Panc1 (cell line): ENCODE measurements around the gene LARP4B. TPM values are rescaled to one million over a fixed set of nuclear protein-coding genes. Genes with fewer than 3 reads are reported as not detected.

ENCODE experiments used
- ATAC-seq: fragments of 200-7000 bp; cut with Tn5 transposase; 2 replicates; pipeline ENCODE4 v1.9.1; 2020; ENCODE audit warnings: mild to moderate bottlenecking, moderate library complexity
- BruUV-seq: library from RNA; stranded (reverse); fragments of 400-500 nt; replicated peaks from 2 replicates; lab custom pipeline; 2021; lab: Mats Ljungman, UMichigan
- CTCF ChIA-PET: fragments of 300-600 bp; sonication (Branson Sonifier 250); formaldehyde crosslinking; loops from one replicate; lab custom pipeline; 2022; ENCODE audit warnings: antibody characterized with exemption; lab: Charles Lee
- POLR2A ChIA-PET: fragments of 300-600 bp; sonication (Branson Sonifier 250); formaldehyde crosslinking; loops from one replicate; lab custom pipeline; 2022; ENCODE audit warnings: antibody characterized with exemption; lab: Charles Lee
- DNase-seq: peaks from one replicate; pipeline ENCODE4 v3.0.0-alpha.2; 2010; ENCODE audit warnings: low read depth, low spot score
- H3K27ac ChIP-seq: 2 replicates; pipeline ENCODE4 v1.5.1; 2011; ENCODE audit warnings: mild to moderate bottlenecking, low read length, inconsistent platforms
- H3K27me3 ChIP-seq: fragments of 200-500 bp; sonication (Bioruptor generic); 2 replicates; pipeline ENCODE4 v1.6.0; 2014; ENCODE audit warnings: low read length, inconsistent platforms; ENCODE audit not compliant: control insufficient read depth, insufficient read depth
- H3K36me3 ChIP-seq: fragments of 200-500 bp; sonication (Bioruptor generic); 2 replicates; pipeline ENCODE4 v1.5.1; 2014; ENCODE audit warnings: inconsistent platforms, mild to moderate bottlenecking, low read length, moderate library complexity; ENCODE audit not compliant: control insufficient read depth, insufficient read depth
- H3K4me1 ChIP-seq: 2 replicates; pipeline ENCODE4 v1.5.1; 2011; ENCODE audit warnings: inconsistent platforms, mild to moderate bottlenecking, low read length, moderate library complexity; ENCODE audit not compliant: control insufficient read depth, insufficient read depth
- H3K4me3 ChIP-seq, 2 experiments: 2 replicates each; pipeline ENCODE4 v1.5.1; 2011 to 2012; ENCODE audit warnings: low read depth in 2 of 2, low read length in 2 of 2, mild to moderate bottlenecking in 2 of 2, inconsistent platforms in 1 of 2, moderate library complexity in 1 of 2
- H3K9me3 ChIP-seq: fragments of 200-500 bp; sonication (Bioruptor generic); 2 replicates; pipeline ENCODE4 v1.5.1; 2014; ENCODE audit warnings: low read depth, mild to moderate bottlenecking, inconsistent platforms, low read length, moderate library complexity; ENCODE audit not compliant: control insufficient read depth, insufficient read depth
- POLR2AphosphoS5 ChIP-seq: IDR thresholded peaks from 2 replicates; pipeline ENCODE4 v1.6.1; 2012; ENCODE audit warnings: mild to moderate bottlenecking, low read depth, low read length, moderate library complexity
- SIN3A ChIP-seq: IDR thresholded peaks from 2 replicates; pipeline ENCODE4 v1.6.1; 2012; ENCODE audit warnings: low read depth, mild to moderate bottlenecking, low read length, moderate library complexity, borderline replicate concordance; ENCODE audit not compliant: insufficient read depth
- TCF7L2 ChIP-seq: IDR thresholded peaks from 2 replicates; pipeline ENCODE4 v1.6.1; 2011; ENCODE audit warnings: mild to moderate bottlenecking, low read depth, low read length, inconsistent platforms
- in situ Hi-C: cut with HindIII; loops from 2 replicates; pipeline ENCODE4 v1.10.0; 2016; ENCODE audit warnings: low sequenced_read_pairs, low pct_unique_long_range_greater_than_20kb
- intact Hi-C: fragments of 100-400 bp; cut with micrococcal nuclease; formaldehyde crosslinking; loops from one replicate; pipeline ENCODE4 v1.10.0; 2022; ENCODE audit not compliant: unreplicated experiment
- total RNA-seq: library from RNA; stranded (reverse); gene quantifications from one replicate; pipeline ENCODE4 v1.2.1, GENCODE V29; 2021; ENCODE audit not compliant: unreplicated experiment
- TF ChIP-seq, protein P1 (sequence below), 2 experiments: IDR thresholded peaks; 2 replicates each; pipeline ENCODE4 v1.6.1; 2011 to 2012; ENCODE audit warnings: low read depth in 2 of 2, control low read depth in 1 of 2, low read length in 1 of 2, mild to moderate bottlenecking in 1 of 2, moderate library complexity in 1 of 2; ENCODE audit not compliant: insufficient read depth in 1 of 2
- TF ChIP-seq, protein P2 (sequence below): fragments of 450-650 bp; IDR thresholded peaks from 2 replicates; pipeline ENCODE4 v1.5.1; 2017; ENCODE audit warnings: mild to moderate bottlenecking

The LARP4B gene
- total RNA-seq, 1 experiment from 2014 or later = 87.0 TPM

DNA sequence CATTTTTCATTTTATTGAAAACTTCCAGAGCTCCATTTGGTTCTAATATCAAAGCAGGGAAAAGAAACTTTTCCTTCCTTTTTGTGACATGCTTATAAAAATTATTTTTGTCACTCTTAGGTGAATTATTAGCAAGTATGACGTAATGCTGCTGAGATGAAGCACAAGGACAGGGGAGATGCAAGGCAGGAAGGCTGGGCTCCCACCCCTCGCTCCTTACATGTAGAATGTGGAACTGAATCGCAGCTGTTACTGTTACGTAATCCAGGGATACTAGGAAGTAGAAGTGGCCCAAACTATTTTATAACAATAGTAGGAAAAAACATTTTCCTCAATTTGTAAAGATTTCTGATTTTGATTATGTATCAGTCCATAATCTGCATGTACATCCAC, 39.6 kb upstream of the LARP4B start:
- H3K9me3 ChIP-seq = no peaks in the 10 kb centered on the region
- in situ Hi-C loops (no loop called here), intact Hi-C loops (no loop called here)
- ChIA-PET POLR2A (interaction anchor here (0.6 kb wide), 2 partner anchors 11 to 55 kb away, joined by 3 to 10 read pairs; no protein-coding TSS in a partner anchor), CTCF (no interaction called here)
- ATAC-seq (no peak), DNase-seq (no peak)
- no peak overlapping the region for H3K4me3 ChIP-seq
- no peak overlapping the region for H3K27ac ChIP-seq
- no peaks in the 10 kb centered on the region for H3K27me3 ChIP-seq
- no TSS peak for BruUV-seq
- H3K4me1 ChIP-seq = no peaks in the 10 kb centered on the region
- H3K36me3 ChIP-seq = no peaks in the 10 kb centered on the region
- TF ChIP-seq, protein P1, sequence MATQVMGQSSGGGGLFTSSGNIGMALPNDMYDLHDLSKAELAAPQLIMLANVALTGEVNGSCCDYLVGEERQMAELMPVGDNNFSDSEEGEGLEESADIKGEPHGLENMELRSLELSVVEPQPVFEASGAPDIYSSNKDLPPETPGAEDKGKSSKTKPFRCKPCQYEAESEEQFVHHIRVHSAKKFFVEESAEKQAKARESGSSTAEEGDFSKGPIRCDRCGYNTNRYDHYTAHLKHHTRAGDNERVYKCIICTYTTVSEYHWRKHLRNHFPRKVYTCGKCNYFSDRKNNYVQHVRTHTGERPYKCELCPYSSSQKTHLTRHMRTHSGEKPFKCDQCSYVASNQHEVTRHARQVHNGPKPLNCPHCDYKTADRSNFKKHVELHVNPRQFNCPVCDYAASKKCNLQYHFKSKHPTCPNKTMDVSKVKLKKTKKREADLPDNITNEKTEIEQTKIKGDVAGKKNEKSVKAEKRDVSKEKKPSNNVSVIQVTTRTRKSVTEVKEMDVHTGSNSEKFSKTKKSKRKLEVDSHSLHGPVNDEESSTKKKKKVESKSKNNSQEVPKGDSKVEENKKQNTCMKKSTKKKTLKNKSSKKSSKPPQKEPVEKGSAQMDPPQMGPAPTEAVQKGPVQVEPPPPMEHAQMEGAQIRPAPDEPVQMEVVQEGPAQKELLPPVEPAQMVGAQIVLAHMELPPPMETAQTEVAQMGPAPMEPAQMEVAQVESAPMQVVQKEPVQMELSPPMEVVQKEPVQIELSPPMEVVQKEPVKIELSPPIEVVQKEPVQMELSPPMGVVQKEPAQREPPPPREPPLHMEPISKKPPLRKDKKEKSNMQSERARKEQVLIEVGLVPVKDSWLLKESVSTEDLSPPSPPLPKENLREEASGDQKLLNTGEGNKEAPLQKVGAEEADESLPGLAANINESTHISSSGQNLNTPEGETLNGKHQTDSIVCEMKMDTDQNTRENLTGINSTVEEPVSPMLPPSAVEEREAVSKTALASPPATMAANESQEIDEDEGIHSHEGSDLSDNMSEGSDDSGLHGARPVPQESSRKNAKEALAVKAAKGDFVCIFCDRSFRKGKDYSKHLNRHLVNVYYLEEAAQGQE (IDR thresholded peaks at IDR 0.05; ENCODE audit: insufficient read depth in 1 of 2, low read depth in 2 of 2, low read length in 1 of 2) = no peak
- no peak for TF ChIP-seq TCF7L2
- TF ChIP-seq POLR2AphosphoS5 = no peak
- TF ChIP-seq, protein P2, sequence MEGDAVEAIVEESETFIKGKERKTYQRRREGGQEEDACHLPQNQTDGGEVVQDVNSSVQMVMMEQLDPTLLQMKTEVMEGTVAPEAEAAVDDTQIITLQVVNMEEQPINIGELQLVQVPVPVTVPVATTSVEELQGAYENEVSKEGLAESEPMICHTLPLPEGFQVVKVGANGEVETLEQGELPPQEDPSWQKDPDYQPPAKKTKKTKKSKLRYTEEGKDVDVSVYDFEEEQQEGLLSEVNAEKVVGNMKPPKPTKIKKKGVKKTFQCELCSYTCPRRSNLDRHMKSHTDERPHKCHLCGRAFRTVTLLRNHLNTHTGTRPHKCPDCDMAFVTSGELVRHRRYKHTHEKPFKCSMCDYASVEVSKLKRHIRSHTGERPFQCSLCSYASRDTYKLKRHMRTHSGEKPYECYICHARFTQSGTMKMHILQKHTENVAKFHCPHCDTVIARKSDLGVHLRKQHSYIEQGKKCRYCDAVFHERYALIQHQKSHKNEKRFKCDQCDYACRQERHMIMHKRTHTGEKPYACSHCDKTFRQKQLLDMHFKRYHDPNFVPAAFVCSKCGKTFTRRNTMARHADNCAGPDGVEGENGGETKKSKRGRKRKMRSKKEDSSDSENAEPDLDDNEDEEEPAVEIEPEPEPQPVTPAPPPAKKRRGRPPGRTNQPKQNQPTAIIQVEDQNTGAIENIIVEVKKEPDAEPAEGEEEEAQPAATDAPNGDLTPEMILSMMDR = no peak
- TF ChIP-seq SIN3A = no peak

DNA sequence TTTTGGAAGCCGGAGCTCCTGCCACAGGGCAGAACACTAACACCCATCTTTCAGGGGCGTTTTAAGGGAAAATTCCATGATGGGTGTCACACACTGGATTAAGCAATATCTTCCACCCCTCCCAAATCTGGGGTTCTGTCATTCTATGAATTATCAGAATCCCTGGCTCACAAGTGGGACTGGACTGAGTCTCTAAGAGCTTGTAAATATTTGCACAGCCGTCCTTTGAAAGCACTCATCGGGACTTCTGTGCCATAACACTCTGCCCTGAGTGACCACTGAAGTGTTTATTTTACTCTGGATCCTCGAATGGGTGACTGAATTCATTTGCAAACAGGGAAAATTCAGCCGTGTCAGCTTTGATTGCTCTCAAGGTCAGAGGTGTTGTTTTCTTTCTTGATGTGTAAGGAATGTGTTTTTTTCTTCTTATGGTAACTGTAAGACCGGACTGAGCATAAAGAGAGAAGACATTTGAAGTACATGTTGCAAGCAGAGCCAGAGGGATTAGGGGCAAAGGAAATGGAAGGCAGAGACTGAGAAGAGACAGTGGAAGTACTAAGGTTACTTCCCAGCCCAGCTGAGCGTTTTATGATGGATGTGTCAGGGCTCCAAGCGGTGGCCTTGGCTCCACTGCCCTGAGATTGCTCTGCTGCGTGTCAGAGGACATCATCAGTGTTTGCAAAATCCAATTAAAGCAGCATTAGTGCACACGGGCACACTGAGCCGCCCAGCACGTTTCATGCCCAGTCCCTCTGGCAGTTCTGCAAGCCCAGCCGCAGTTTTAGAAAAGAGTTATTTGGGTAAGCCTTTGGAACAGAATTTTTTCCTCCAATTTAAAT, 39.0 kb upstream of the LARP4B start:
- intact Hi-C loops = no loop called here

More for the DNA sequence above, 39.0 kb upstream of the LARP4B start:
- H3K27me3 ChIP-seq = no peaks in the 10 kb centered on the region
- no peaks in the 10 kb centered on the region for H3K36me3 ChIP-seq
- ChIA-PET POLR2A (interaction anchor here (0.6 kb wide), 2 partner anchors 11 to 55 kb away, joined by 3 to 10 read pairs; no protein-coding TSS in a partner anchor), CTCF (no interaction called here)
- no peaks in the 10 kb centered on the region for H3K4me1 ChIP-seq
- TF ChIP-seq, protein P1 (IDR thresholded peaks at IDR 0.05; ENCODE audit: insufficient read depth in 1 of 2, low read depth in 2 of 2, low read length in 1 of 2) = no peak
- TF ChIP-seq POLR2AphosphoS5 (no peak), TCF7L2 (no peak), SIN3A (no peak)
- TF ChIP-seq, protein P2 = no peak
- no TSS peak for BruUV-seq
- no peaks in the 10 kb centered on the region for H3K9me3 ChIP-seq
- no peak overlapping the region for H3K4me3 ChIP-seq
- ATAC-seq = no peak
- in situ Hi-C loops = no loop called here
- H3K27ac ChIP-seq = no peak overlapping the region
- no peak for DNase-seq
